ENCODE results near the gene PARD3.

DNA sequence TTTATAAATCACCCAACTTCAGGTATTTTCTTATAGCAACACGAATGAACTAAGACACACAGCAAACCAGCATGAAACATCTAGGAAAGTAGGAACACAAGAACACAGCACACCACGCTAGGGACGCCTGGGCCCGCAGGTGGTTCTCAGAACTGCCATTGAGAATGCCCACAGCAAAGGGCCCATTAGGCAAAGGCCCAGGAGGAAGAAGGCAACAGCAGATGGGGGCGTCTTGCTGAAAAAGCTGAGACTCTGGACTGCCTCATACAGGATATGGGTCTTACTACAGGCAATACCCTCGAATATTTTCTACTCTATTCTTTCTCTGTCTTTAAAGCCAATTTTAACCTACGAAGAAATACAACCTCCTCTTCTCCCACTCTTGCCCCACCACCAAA is 77.3 kb downstream of the PARD3 start:
- TF ChIP-seq POLR2AphosphoS5 (IDR thresholded peaks at IDR 0.05; ENCODE audit: low read depth, low read length): no peak
- TF ChIP-seq, protein P1, sequence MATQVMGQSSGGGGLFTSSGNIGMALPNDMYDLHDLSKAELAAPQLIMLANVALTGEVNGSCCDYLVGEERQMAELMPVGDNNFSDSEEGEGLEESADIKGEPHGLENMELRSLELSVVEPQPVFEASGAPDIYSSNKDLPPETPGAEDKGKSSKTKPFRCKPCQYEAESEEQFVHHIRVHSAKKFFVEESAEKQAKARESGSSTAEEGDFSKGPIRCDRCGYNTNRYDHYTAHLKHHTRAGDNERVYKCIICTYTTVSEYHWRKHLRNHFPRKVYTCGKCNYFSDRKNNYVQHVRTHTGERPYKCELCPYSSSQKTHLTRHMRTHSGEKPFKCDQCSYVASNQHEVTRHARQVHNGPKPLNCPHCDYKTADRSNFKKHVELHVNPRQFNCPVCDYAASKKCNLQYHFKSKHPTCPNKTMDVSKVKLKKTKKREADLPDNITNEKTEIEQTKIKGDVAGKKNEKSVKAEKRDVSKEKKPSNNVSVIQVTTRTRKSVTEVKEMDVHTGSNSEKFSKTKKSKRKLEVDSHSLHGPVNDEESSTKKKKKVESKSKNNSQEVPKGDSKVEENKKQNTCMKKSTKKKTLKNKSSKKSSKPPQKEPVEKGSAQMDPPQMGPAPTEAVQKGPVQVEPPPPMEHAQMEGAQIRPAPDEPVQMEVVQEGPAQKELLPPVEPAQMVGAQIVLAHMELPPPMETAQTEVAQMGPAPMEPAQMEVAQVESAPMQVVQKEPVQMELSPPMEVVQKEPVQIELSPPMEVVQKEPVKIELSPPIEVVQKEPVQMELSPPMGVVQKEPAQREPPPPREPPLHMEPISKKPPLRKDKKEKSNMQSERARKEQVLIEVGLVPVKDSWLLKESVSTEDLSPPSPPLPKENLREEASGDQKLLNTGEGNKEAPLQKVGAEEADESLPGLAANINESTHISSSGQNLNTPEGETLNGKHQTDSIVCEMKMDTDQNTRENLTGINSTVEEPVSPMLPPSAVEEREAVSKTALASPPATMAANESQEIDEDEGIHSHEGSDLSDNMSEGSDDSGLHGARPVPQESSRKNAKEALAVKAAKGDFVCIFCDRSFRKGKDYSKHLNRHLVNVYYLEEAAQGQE (IDR thresholded peaks at IDR 0.05; ENCODE audit: insufficient read depth in 1 of 2, low read depth in 2 of 2, low read length in 2 of 2): no peak
- TF ChIP-seq TAF1 (IDR thresholded peaks at IDR 0.05; ENCODE audit: borderline replicate concordance, insufficient read depth, low read length): no peak
- no peak for TF ChIP-seq SIN3A (IDR thresholded peaks at IDR 0.05; ENCODE audit: borderline replicate concordance, insufficient read depth, low read length)
- TF ChIP-seq FOXP2 (optimal IDR thresholded peaks at IDR 0.05; ENCODE audit: borderline replicate concordance, extremely low read depth, extremely low read length, insufficient read depth): no peak
